Superior temporal gyrus (tissue), 1 donor: ENCODE results near the gene POGK.

Experiments used
- DNase-seq: peaks from one replicate; pipeline ENCODE4 v3.0.0-alpha.2; 2016; ENCODE audit errors: extremely low spot score

POGK gene

GRCh38 chr1:166903232-166903631 is 64.0 kb downstream of the POGK start:
- DNase-seq: no peak

- no peak for DNase-seq
Observed at GRCh38 chr1:166905136-166905535, 65.9 kb downstream of the POGK start.

GRCh38 chr1:166905900-166906299 is 66.6 kb downstream of the POGK start:
- DNase-seq: no peak
